ENCODE results near the gene TBC1D17. TPM values are rescaled to one million over a fixed set of nuclear protein-coding genes. Genes with fewer than 3 reads are reported as not detected.

TBC1D17 gene
- total and polyA plus RNA-seq, 10 of the 15 experiments (the other 5 are each of a cell fraction or from before 2014, with no cell fraction given): 0.42 to 20.4 (median 11.2) TPM

GRCh38 chr19:49866933-49867782, 10.3 kb upstream of the TBC1D17 start, which contains the start of gene PNKP (continued):
- TF ChIP-seq ZBTB11 (CRISPR knock-in tag; IDR thresholded peaks at IDR 0.05): peak; percentile 58
- no peak for TF ChIP-seq NFXL1 (IDR thresholded peaks at IDR 0.05; ENCODE audit: borderline replicate concordance)
- TF ChIP-seq ATF3 (IDR thresholded peaks at IDR 0.05; ENCODE audit: borderline replicate concordance, extremely low read depth, low read depth, low read length): no peak
- peak; percentile 54; the same call in 1 of the 2 replicates for TF ChIP-seq ZNF207 (IDR thresholded peaks at IDR 0.05; ENCODE audit: borderline replicate concordance)
- peak; percentile 96 for TF ChIP-seq NKRF (conservative IDR thresholded peaks at IDR 0.05)
- TF ChIP-seq ZZZ3 (IDR thresholded peaks at IDR 0.05; ENCODE audit: control insufficient read depth, insufficient read length, low read depth): no peak
- TF ChIP-seq SP1 (IDR thresholded peaks at IDR 0.05; ENCODE audit: low read depth, low read length): peak; percentile 72
- TF ChIP-seq CEBPZ (IDR thresholded peaks at IDR 0.05; ENCODE audit: low read depth, low read length): peak; percentile 52; the same call in 1 of the 2 replicates
- no peak for TF ChIP-seq PAX8 (IDR thresholded peaks at IDR 0.05)
- TF ChIP-seq NBN (IDR thresholded peaks at IDR 0.05): peak; percentile 93
- no peak for TF ChIP-seq IRF3 (IDR thresholded peaks at IDR 0.05)
- peak; percentile 52 for TF ChIP-seq MEF2B (IDR thresholded peaks at IDR 0.05; ENCODE audit: partially characterized antibody, poor library complexity, severe bottlenecking)
